Smooth muscle cell (in vitro differentiated cells): ENCODE results near the gene DTNB. TPM values are rescaled to one million over a fixed set of nuclear protein-coding genes. Genes with fewer than 3 reads are reported as not detected.
A peak's percentile ranks its signal among the peaks of the same experiment; 100 is the strongest.

Experiments used
- DNase-seq: peaks from one replicate; lab custom pipeline; 2025; ENCODE audit not compliant: unreplicated experiment; lab: John Stamatoyannopoulos, UW
- H2AFZ ChIP-seq: fragments of 200-600 bp; sonication (generic); 2 replicates; pipeline ENCODE4 v1.6.0; 2016; ENCODE audit warnings: antibody characterized with exemption, low read depth, mild to moderate bottlenecking
- H3F3A ChIP-seq: fragments of 200-600 bp; sonication (generic); 2 replicates; pipeline ENCODE4 v1.6.0; 2017; ENCODE audit warnings: antibody characterized with exemption, low read depth
- H3K27ac ChIP-seq: fragments of 200-600 bp; sonication (generic); 2 replicates; pipeline ENCODE4 v1.5.1; 2016; ENCODE audit warnings: low read depth, mild to moderate bottlenecking
- H3K27me3 ChIP-seq: fragments of 200-600 bp; sonication (generic); 2 replicates; pipeline ENCODE4 v1.6.1; 2016; ENCODE audit warnings: low read depth, mild to moderate bottlenecking
- H3K36me3 ChIP-seq: fragments of 200-600 bp; sonication (generic); 2 replicates; pipeline ENCODE4 v1.5.1; 2016; ENCODE audit warnings: low read depth
- H3K4me1 ChIP-seq: fragments of 200-600 bp; sonication (generic); 2 replicates; pipeline ENCODE4 v1.5.1; 2016; ENCODE audit warnings: low read depth
- H3K4me2 ChIP-seq: fragments of 200-600 bp; sonication (generic); 2 replicates; pipeline ENCODE4 v1.6.0; 2016; ENCODE audit warnings: mild to moderate bottlenecking
- H3K4me3 ChIP-seq: fragments of 200-600 bp; sonication (generic); 2 replicates; pipeline ENCODE4 v1.5.1; 2016; ENCODE audit warnings: mild to moderate bottlenecking
- H3K79me2 ChIP-seq: fragments of 200-600 bp; sonication (generic); 2 replicates; pipeline ENCODE4 v1.6.0; 2016; ENCODE audit warnings: low read depth, mild to moderate bottlenecking
- H3K9ac ChIP-seq: fragments of 200-600 bp; sonication (generic); 2 replicates; pipeline ENCODE4 v1.6.0; 2016; ENCODE audit warnings: low read depth
- H3K9me3 ChIP-seq: fragments of 200-600 bp; sonication (generic); replicated peaks from 2 replicates; pipeline ENCODE4 v1.5.1; 2016; ENCODE audit warnings: low read depth
- H4K20me1 ChIP-seq: fragments of 200-600 bp; sonication (generic); 2 replicates; pipeline ENCODE4 v1.6.0; 2016; ENCODE audit warnings: low read depth
- WGBS: methylation state at CpG from one replicate; pipeline ENCODE4 v1.1.7; 2016; ENCODE audit warnings: low lambda C conversion rate; 5-methylcytosine and 5-hydroxymethylcytosine counted together
- polyA plus RNA-seq: library from polyadenylated mRNA; unstranded; fragments of >200 nt; fragmentation: Nextera tagmentation; extraction: Ambion mirVana; gene quantifications from 2 replicates; pipeline ENCODE4 v1.2.1, GENCODE V29; 2016
- total RNA-seq: library from RNA; depleted of rRNA; stranded (reverse); fragments of >200 nt; gene quantifications from 2 replicates; pipeline ENCODE4 v1.2.3, GENCODE V29; 2014
- TF ChIP-seq, protein P1 (sequence below): fragments of 200-600 bp; sonication (generic); IDR thresholded peaks from 2 replicates; pipeline ENCODE4 v1.5.1; 2017; ENCODE audit warnings: borderline replicate concordance, mild to moderate bottlenecking, antibody characterized with exemption; ENCODE audit not compliant: insufficient read depth, poor library complexity, severe bottlenecking

DTNB gene
- total and polyA plus RNA-seq, 2 experiments from 2014 or later, result 4.9 to 5.4 TPM

DNA sequence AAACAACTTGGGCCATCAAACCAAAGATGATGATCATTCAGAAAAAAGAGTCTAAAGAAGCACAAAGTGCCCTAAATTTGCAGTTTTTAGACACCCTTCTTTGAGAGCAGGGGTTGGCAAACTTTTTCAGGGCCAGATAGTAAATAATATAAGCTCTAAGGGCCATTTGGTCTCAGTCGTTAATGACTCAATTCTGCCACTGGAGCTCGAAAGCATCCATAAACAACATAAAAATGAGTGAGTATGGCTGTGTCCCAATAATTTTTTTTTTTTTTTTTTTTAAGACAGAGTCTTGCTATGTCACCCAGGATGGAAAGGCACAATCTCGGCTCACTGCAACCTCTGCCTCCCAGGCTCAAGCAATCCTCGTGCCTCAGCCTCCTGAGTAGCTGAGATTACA, 152.3 kb downstream of the DTNB start:
- DNase-seq, result no peak
- Histone ChIP-seq H3K9me3 (no peaks in the 10 kb centered on the region), H3K36me3 (no peaks in the 10 kb centered on the region), H3F3A (no peaks in the 10 kb centered on the region), H3K4me3 (no peak overlapping the region), H3K4me2 (peak overlapping the region; percentile 39), H3K27me3 (no peaks in the 10 kb centered on the region), H2AFZ (no peak overlapping the region), H4K20me1 (no peaks in the 10 kb centered on the region), H3K79me2 (no peaks in the 10 kb centered on the region), H3K27ac (no peak overlapping the region), H3K4me1 (peaks cover 5% of the 10 kb centered on the region), H3K9ac (no peak overlapping the region)
- TF ChIP-seq, protein P1, sequence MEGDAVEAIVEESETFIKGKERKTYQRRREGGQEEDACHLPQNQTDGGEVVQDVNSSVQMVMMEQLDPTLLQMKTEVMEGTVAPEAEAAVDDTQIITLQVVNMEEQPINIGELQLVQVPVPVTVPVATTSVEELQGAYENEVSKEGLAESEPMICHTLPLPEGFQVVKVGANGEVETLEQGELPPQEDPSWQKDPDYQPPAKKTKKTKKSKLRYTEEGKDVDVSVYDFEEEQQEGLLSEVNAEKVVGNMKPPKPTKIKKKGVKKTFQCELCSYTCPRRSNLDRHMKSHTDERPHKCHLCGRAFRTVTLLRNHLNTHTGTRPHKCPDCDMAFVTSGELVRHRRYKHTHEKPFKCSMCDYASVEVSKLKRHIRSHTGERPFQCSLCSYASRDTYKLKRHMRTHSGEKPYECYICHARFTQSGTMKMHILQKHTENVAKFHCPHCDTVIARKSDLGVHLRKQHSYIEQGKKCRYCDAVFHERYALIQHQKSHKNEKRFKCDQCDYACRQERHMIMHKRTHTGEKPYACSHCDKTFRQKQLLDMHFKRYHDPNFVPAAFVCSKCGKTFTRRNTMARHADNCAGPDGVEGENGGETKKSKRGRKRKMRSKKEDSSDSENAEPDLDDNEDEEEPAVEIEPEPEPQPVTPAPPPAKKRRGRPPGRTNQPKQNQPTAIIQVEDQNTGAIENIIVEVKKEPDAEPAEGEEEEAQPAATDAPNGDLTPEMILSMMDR, result no peak
- WGBS, result 31% methylated on average over 4 of the region's 4 CpGs

DNA sequence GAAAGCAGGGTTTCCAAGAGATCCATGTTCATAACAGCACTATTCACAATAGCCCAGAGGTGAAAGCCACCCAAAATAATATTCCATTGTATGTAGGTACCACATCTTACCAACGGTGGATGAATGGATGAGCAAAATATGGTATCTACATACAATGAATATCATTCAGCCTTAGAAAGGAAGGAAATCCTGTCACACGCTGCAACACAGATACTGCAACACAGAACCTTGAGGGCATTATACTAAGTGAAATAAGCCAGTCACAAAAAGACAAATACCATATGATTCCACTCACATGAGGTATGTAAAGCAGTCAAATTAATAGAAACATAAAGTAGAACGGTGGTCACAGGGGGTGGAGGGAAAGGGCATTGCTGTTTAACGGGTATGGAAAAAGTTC, 155.7 kb downstream of the DTNB start:
- H3K4me3 ChIP-seq, result no peak overlapping the region
- no peaks in the 10 kb centered on the region for H4K20me1 ChIP-seq
- H2AFZ ChIP-seq, result no peak overlapping the region
- WGBS, result 66% methylated on average over 4 of the region's 4 CpGs
- H3K9me3 ChIP-seq, result no peaks in the 10 kb centered on the region
- no peaks in the 10 kb centered on the region for H3K79me2 ChIP-seq
- no peaks in the 10 kb centered on the region for H3K27me3 ChIP-seq
- TF ChIP-seq, protein P1, result no peak
- no peak overlapping the region for H3K4me2 ChIP-seq
- H3K4me1 ChIP-seq, result peaks cover 5% of the 10 kb centered on the region
- H3K36me3 ChIP-seq, result no peaks in the 10 kb centered on the region
- no peak for DNase-seq
- H3K9ac ChIP-seq, result no peak overlapping the region
- H3F3A ChIP-seq, result no peaks in the 10 kb centered on the region
- no peak overlapping the region for H3K27ac ChIP-seq

DNA sequence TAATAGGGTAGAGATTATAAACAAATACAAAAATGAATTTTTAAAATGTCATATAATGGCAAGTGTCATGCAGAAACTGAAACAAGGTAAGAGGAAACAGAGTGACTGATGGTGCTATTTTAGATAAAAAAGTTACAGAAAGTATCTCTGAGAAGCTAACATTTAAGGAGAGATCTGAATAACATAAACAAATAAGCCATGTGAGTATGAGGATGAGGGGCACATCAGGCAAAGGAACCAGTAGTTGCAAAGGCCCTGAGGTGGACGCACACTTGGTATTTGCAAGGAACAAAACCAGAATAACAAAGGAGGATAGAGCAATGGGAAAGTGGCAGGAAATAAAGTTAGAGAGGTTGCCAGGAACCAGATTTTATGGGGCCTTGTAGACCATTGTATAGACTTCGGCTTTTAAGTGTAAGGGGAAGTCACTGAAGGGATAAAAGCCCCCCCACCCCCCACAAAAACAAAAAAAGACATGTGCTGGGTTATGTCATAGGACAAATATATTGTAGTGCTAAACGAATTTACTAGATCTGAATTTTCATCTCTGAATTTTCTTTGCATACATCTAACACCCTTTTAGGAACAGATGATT, 159.2 kb downstream of the DTNB start:
- Histone ChIP-seq H3F3A (peaks cover 7% of the 10 kb centered on the region), H3K27ac (no peak overlapping the region), H3K79me2 (no peaks in the 10 kb centered on the region), H3K9ac (no peak overlapping the region), H3K4me2 (peak overlapping the region; percentile 21), H3K9me3 (no peaks in the 10 kb centered on the region), H3K4me1 (peaks cover 5% of the 10 kb centered on the region), H2AFZ (no peak overlapping the region), H4K20me1 (no peaks in the 10 kb centered on the region), H3K36me3 (no peaks in the 10 kb centered on the region), H3K4me3 (no peak overlapping the region), H3K27me3 (no peaks in the 10 kb centered on the region)
- 61% methylated on average over 3 of the region's 3 CpGs for WGBS
- TF ChIP-seq, protein P1, result no peak
- no peak for DNase-seq

DNA sequence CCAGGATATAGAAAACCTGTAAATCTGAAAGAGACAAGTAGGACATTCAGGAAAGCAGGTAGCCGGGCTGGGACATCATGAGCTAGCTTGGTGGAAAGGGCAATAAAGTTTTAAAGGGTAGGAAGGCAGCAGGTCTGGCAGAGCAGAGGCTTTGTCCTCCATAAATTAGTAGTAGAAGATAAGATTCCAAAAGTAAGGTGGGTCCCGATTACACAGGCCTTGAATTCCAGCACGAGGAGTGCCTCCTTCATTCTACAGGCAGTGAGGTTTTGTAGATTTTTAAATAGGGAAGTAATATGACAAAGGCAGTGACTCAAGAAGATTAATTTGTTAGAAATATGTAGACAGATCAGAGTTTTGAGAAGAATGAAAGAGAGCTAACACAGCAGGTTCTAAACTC, 160.7 kb downstream of the DTNB start:
- H3K79me2 ChIP-seq, result no peaks in the 10 kb centered on the region
- no peaks in the 10 kb centered on the region for H3K27me3 ChIP-seq
- TF ChIP-seq, protein P1, result no peak
- H3K4me1 ChIP-seq, result peaks cover 5% of the 10 kb centered on the region
- peaks cover 7% of the 10 kb centered on the region for H3F3A ChIP-seq
- no peak overlapping the region for H3K4me3 ChIP-seq
- no peak overlapping the region for H3K4me2 ChIP-seq
- H3K27ac ChIP-seq, result no peak overlapping the region
- H3K36me3 ChIP-seq, result no peaks in the 10 kb centered on the region
- no peaks in the 10 kb centered on the region for H3K9me3 ChIP-seq
- DNase-seq, result no peak
- H2AFZ ChIP-seq, result no peak overlapping the region
- WGBS, result 42% methylated on average over 3 of the region's 3 CpGs
- no peak overlapping the region for H3K9ac ChIP-seq
- H4K20me1 ChIP-seq, result no peaks in the 10 kb centered on the region
